ENCODE data around the gene PDE3A.
"Not testable (repeated sequence)": the region's sequence is repeated elsewhere in the genome, so short reads cannot be mapped to it uniquely, and the experiment has no call there.

PDE3A gene

DNA sequence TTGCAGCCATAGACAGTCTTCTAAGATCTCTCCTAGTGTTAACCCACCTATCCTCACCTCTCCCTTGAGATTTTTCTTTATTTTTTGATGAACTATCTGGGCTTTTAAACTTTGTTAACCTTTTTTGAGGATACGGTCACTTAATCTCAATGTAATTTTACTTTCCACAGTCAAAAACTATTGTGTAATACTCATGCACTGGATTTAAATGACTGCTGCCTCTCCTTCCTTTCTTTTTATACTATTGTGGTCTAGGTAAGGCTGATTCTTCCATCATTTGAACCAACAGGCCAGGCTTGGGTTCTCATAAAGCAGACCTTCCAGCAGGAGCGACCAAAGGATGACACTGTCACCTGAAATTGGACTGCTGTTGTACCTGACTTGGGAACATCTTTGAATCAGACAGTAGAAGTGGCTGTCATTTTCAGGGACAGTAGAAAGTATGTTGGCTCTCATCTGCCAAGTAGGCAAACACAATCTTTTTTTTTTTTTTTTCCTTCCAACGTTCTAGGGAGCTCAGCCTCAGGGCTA, 689 bp upstream of the PDE3A start:
- H3K27me3 Mint-ChIP-seq = peaks cover 32 to 46% of the 10 kb centered on the region in 2 donors
- no peak for DNase-seq
- no peak overlapping the region for H3K27ac Mint-ChIP-seq
- peaks cover 8 to 24% of the 10 kb centered on the region in 2 donors for H3K4me1 Mint-ChIP-seq
- no peaks in the 10 kb centered on the region for H3K36me3 Mint-ChIP-seq
- no peaks in the 10 kb centered on the region for H3K9me3 Mint-ChIP-seq
- no peak for ATAC-seq (replicated peaks)
- no peak overlapping the region for H3K4me3 Mint-ChIP-seq

DNA sequence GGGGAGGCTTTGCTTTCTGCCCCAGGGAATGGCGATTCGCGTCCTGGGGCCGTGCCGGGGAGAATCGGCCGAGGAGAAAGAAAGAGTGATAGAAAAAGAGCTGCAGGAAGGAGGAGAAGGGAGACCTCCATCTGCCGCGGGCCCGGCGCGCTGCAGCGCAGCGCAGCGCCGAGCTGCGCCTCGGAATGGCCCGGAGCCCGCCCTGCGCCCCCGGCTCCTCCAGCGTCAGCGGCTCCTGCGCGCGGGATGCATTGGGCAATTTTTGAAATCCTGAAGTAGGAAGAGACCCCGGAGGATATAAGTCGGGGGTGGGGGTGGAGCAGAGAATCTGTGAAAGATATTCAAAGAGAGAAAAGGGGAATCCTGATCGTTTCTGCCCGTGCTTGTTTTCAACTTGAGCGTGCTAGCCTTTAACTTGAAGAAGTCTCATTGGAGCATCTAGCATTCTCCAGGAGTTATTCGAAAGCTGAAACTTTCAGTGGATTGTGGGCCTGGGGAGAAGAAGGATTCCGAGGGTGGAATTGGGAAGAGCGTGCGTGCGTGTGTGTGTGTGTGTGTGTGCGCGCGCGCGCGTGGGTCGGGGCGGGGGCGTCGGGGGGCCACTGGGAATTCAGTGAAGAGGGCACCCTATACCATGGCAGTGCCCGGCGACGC, 441 bp downstream of the PDE3A start:
- H3K27ac Mint-ChIP-seq = no peak overlapping the region
- H3K4me3 Mint-ChIP-seq = peak overlapping the region; percentile 25 to 51
- ATAC-seq (replicated peaks) = no peak
- no peak for DNase-seq
- H3K27me3 Mint-ChIP-seq = peaks cover 36 to 50% of the 10 kb centered on the region in 2 donors
- H3K4me1 Mint-ChIP-seq = peaks cover 8 to 24% of the 10 kb centered on the region in 2 donors
- no peaks in the 10 kb centered on the region for H3K9me3 Mint-ChIP-seq
- no peaks in the 10 kb centered on the region for H3K36me3 Mint-ChIP-seq

DNA sequence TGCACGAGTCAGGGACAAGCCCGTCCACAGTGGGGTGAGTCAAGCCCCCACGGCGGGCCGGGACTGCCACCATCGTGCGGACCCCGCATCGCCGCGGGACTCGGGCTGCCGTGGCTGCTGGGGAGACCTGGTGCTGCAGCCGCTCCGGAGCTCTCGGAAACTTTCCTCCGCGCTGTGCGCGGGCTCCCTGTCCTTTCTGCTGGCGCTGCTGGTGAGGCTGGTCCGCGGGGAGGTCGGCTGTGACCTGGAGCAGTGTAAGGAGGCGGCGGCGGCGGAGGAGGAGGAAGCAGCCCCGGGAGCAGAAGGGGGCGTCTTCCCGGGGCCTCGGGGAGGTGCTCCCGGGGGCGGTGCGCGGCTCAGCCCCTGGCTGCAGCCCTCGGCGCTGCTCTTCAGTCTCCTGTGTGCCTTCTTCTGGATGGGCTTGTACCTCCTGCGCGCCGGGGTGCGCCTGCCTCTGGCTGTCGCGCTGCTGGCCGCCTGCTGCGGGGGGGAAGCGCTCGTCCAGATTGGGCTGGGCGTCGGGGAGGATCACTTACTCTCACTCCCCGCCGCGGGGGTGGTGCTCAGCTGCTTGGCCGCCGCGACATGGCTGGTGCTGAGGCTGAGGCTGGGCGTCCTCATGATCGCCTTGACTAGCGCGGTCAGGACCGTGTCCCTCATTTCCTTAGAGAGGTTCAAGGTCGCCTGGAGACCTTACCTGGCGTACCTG, 1.1 kb downstream of the PDE3A start:
- peaks cover 36 to 54% of the 10 kb centered on the region in 2 donors for H3K27me3 Mint-ChIP-seq
- H3K36me3 Mint-ChIP-seq = no peaks in the 10 kb centered on the region
- peak; percentile 23 to 29 for ATAC-seq (replicated peaks)
- no peaks in the 10 kb centered on the region for H3K9me3 Mint-ChIP-seq
- H3K4me1 Mint-ChIP-seq = peaks cover 8 to 24% of the 10 kb centered on the region in 2 donors
- DNase-seq = no peak
- H3K4me3 Mint-ChIP-seq = peak overlapping the region in 1 of 2 donors; percentile 56
- no peak overlapping the region for H3K27ac Mint-ChIP-seq

- no peaks in the 10 kb centered on the region for H3K36me3 Mint-ChIP-seq
Observed at GRCh38 chr12:20370014-20370386, 1.7 kb downstream of the PDE3A start.

DNA sequence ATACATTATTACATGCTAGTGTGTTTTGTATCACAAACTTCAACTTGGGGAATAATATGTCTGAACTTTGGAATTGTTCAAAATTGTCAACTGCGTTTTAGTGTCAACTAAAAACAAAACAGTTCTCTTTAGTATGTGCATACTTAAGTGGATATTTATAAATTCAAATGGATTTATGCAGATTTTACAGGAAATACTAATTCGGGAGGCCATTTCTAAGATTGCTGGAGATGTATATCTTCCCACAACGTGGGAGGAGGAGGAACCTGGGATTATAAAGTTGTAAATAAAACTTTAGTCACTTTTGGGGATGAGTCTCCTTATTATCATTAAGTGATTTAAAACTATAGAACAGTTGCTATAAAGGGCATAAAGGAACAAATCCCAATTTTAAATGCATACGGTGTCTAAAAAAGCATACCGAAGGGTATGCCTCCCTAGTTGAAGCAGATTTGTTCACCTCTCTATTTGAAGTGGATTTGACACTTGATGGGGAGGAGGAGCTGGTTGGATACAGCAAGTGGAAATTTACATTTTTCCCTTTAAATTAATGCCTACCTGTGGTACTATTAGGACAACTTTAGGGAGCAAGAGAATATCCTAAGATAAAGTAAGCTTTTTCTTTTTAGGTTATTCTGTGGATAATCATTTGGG, 2.7 kb downstream of the PDE3A start:
- no peaks in the 10 kb centered on the region for H3K9me3 Mint-ChIP-seq
- peaks cover 8 to 24% of the 10 kb centered on the region in 2 donors for H3K4me1 Mint-ChIP-seq
- no peaks in the 10 kb centered on the region for H3K36me3 Mint-ChIP-seq
- peaks cover 36 to 52% of the 10 kb centered on the region in 2 donors for H3K27me3 Mint-ChIP-seq
- H3K27ac Mint-ChIP-seq = no peak overlapping the region
- H3K4me3 Mint-ChIP-seq = no peak overlapping the region
- DNase-seq = no peak
- ATAC-seq (replicated peaks) = no peak

More at GRCh38 chr12:20370014-20370386, 1.7 kb downstream of the PDE3A start:
- Mint-ChIP-seq H3K27me3 (peaks cover 36 to 57% of the 10 kb centered on the region in 2 donors), H3K27ac (no peak overlapping the region), H3K4me3 (no peak overlapping the region), H3K4me1 (peaks cover 8 to 24% of the 10 kb centered on the region in 2 donors), H3K9me3 (no peaks in the 10 kb centered on the region)
- no peak for ATAC-seq (replicated peaks)
- no peak for DNase-seq

DNA sequence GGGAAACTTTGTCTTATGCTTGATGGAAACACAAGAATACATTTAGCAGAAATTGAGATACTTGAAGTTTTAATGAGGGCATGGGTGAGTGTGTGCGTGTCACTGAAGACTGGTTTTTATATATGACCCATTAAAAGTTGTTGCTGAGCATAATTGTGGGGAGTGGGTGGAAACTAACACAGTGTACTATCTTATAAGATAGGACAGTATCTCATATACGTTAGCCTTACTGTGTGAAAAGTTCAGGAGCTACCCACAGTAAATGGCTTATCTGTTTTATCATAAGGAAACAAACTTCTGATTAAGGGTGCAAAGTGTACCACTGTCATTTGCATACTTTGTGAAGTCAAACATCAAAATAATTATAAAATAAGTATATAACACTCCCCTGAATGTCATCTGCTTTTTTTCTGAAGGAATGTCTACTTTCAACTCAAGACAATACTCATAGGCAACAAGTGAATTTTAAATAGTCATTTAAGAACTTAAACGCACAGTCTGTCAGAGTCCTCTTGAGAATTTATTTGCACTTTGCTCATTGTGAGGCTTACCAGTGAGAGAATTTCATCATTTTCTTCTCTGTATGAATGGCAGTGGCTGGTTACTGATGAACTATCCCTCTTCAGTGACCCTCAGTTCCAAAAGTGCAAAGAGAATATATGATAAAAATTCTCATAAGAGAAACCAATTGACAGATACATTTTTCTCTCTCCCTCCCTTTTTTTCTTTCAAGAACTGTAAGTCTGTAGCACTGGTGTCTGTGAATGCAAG, 4.2 kb downstream of the PDE3A start:
- DNase-seq = no peak
- no peak for ATAC-seq (replicated peaks)
- Mint-ChIP-seq H3K4me1 (peaks cover 8 to 24% of the 10 kb centered on the region in 2 donors), H3K27ac (no peak overlapping the region), H3K36me3 (no peaks in the 10 kb centered on the region), H3K9me3 (no peaks in the 10 kb centered on the region), H3K4me3 (no peak overlapping the region), H3K27me3 (peaks cover 34 to 43% of the 10 kb centered on the region in 2 donors)

DNA sequence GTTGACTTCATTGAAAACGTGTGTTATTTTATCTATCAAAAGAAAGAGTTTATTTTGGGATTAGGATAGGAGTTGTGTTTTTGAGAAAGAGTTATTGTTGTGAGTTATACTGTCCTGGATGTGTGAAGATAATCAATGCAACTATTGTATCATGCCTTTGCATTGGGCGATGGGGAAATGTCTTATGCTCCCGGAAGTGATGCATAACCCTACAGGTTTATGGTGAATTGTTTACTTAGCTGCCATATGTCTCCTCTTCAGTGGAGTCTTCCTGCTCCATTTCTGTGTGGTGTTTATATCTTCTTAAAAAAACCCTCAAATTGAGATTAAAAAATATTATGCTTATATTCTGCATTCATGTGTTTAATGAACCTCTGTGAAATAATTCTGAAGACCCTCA, 6.5 kb downstream of the PDE3A start:
- no peak overlapping the region for H3K4me3 Mint-ChIP-seq
- H3K4me1 Mint-ChIP-seq = peaks cover under 1 to 3% of the 10 kb centered on the region in 2 donors
- H3K27me3 Mint-ChIP-seq = peaks cover 16 to 21% of the 10 kb centered on the region in 2 donors
- DNase-seq (no peak), ATAC-seq (replicated peaks) (no peak)
- no peaks in the 10 kb centered on the region for H3K36me3 Mint-ChIP-seq
- no peaks in the 10 kb centered on the region for H3K9me3 Mint-ChIP-seq
- no peak overlapping the region for H3K27ac Mint-ChIP-seq

DNA sequence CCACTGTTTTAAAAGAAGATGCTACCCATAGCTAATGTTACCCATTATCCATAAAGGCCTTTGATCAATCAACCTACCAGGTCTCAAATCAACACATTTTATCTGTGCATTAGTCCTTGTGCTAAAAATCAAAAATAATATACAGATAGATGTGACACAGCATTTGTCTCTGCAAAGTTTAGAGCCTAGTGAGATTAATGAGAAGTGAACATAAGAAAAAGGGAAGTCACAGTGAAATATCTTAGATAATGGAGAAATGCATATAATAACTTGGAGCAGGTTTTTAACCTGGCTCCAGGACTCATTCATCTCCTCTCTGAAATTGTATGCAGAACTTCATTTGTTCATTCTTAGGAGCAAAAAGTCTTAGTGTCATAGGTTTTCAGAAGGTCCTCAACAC, 7.2 kb downstream of the PDE3A start:
- DNase-seq (no peak), ATAC-seq (replicated peaks) (no peak)
- no peaks in the 10 kb centered on the region for H3K36me3 Mint-ChIP-seq
- H3K27ac Mint-ChIP-seq = no peak overlapping the region
- H3K9me3 Mint-ChIP-seq = no peaks in the 10 kb centered on the region
- no peak overlapping the region for H3K4me3 Mint-ChIP-seq
- no peaks in the 10 kb centered on the region for H3K4me1 Mint-ChIP-seq
- peaks cover 9 to 17% of the 10 kb centered on the region in 2 donors for H3K27me3 Mint-ChIP-seq

GRCh38 chr12:20376984-20377383, 8.6 kb downstream of the PDE3A start:
- ATAC-seq (replicated peaks) (no peak), DNase-seq (no peak)
- H3K4me3 Mint-ChIP-seq = no peak overlapping the region
- H3K27me3 Mint-ChIP-seq = peaks cover 4 to 12% of the 10 kb centered on the region in 2 donors
- no peaks in the 10 kb centered on the region for H3K36me3 Mint-ChIP-seq
- H3K27ac Mint-ChIP-seq = no peak overlapping the region
- H3K9me3 Mint-ChIP-seq = no peaks in the 10 kb centered on the region
- H3K4me1 Mint-ChIP-seq = no peaks in the 10 kb centered on the region

- no peaks in the 10 kb centered on the region for H3K4me1 Mint-ChIP-seq
- no peak overlapping the region for H3K4me3 Mint-ChIP-seq
- no peak overlapping the region for H3K27ac Mint-ChIP-seq
- no peak for ATAC-seq (replicated peaks)
- no peaks in the 10 kb centered on the region for H3K9me3 Mint-ChIP-seq
- H3K36me3 Mint-ChIP-seq = no peaks in the 10 kb centered on the region
- H3K27me3 Mint-ChIP-seq = peaks cover 4 to 12% of the 10 kb centered on the region in 2 donors
- DNase-seq = no peak
Observed at GRCh38 chr12:20377750-20378149, 9.4 kb downstream of the PDE3A start.

GRCh38 chr12:20382117-20382516, 13.8 kb downstream of the PDE3A start:
- DNase-seq = no peak
- Mint-ChIP-seq H3K27ac (no peak overlapping the region), H3K27me3 (no peaks in the 10 kb centered on the region), H3K9me3 (peaks cover 0 to 2% of the 10 kb centered on the region in 2 donors), H3K4me1 (no peaks in the 10 kb centered on the region), H3K4me3 (no peak overlapping the region), H3K36me3 (no peaks in the 10 kb centered on the region)
- ATAC-seq (replicated peaks) = no peak

- H3K27me3 Mint-ChIP-seq = no peaks in the 10 kb centered on the region
- no peak overlapping the region for H3K27ac Mint-ChIP-seq
- H3K9me3 Mint-ChIP-seq = peaks cover 0 to 2% of the 10 kb centered on the region in 2 donors
- ATAC-seq (replicated peaks) (no peak), DNase-seq (no peak)
- H3K4me1 Mint-ChIP-seq = no peaks in the 10 kb centered on the region
- no peak overlapping the region for H3K4me3 Mint-ChIP-seq
- no peaks in the 10 kb centered on the region for H3K36me3 Mint-ChIP-seq
Observed at GRCh38 chr12:20383612-20384011, 15.3 kb downstream of the PDE3A start.

DNA sequence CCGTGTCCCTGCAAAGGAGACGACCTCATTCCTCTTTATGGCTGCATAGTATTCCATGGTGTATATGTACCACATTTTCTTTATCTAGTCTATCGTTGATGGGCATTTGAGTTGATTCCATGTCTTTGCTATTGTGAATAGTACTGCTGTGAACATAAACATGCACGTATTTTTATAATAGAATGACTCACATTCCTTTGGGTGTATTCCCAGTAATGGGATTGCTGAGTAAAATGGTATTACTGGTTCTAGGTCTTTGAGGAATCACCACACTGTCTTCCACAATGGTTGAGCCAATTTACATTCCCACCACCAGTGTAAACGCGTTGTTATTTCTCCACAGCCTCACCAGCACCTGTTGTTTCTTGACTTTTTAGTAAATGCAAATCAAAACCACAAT, 16.5 kb downstream of the PDE3A start:
- not testable (repeated sequence) for ATAC-seq (replicated peaks); H3K4me3 Mint-ChIP-seq; H3K27me3 Mint-ChIP-seq; H3K4me1 Mint-ChIP-seq; DNase-seq; H3K9me3 Mint-ChIP-seq; H3K27ac Mint-ChIP-seq; H3K36me3 Mint-ChIP-seq

DNA sequence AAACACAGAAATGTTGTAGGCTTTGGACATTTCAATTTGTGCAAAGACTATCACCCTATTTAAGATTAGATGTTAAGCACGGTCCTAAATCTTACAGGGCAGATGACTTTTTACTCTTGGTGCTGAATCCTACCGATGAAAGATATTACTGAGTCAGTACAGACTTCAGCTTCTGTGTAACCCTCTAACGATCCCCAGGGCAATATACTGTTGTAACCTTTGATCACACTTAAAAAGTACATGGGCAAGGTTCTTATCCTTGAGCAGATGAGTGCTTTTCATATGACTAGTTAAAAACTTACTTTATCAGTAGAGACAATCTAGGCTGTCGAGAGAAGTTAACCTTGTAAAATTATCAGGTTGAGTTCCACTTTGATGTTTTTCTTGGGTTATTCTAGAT, 22.5 kb downstream of the PDE3A start:
- Mint-ChIP-seq H3K9me3 (no peaks in the 10 kb centered on the region), H3K4me3 (no peak overlapping the region), H3K4me1 (no peaks in the 10 kb centered on the region), H3K27ac (no peak overlapping the region), H3K27me3 (no peaks in the 10 kb centered on the region), H3K36me3 (no peaks in the 10 kb centered on the region)
- no peak for DNase-seq
- no peak for ATAC-seq (replicated peaks)

All from stimulated activated naive B cell treated with anti-CD40 and anti-IgM and Interleukin-4, amounts not matched to agents 10 μg/mL and 1 μg/mL and 100 μg/mL, for 72 hours (primary cell).